IMR-90 (cell line): ENCODE results near the gene VAC14. TPM values are rescaled to one million over a fixed set of nuclear protein-coding genes. Genes with fewer than 3 reads are reported as not detected.

Experiments used
- ATAC-seq: fragments of 200-7000 bp; cut with Tn5 transposase; 2 replicates; pipeline ENCODE4 v1.9.1; 2020; ENCODE audit warnings: low read depth, mild to moderate bottlenecking, moderate library complexity
- BruUV-seq: library from RNA; stranded (reverse); fragments of 400-500 nt; replicated peaks from 2 replicates; lab custom pipeline; 2021; lab: Mats Ljungman, UMichigan
- CTCF ChIA-PET: fragments of 300-600 bp; formaldehyde crosslinking; extraction: SDS; loops from one replicate; lab custom pipeline; 2021; ENCODE audit warnings: antibody characterized with exemption; lab: Yijun Ruan, JAX
- POLR2A ChIA-PET: fragments of 300-600 bp; sonication (Branson Sonifier 250); formaldehyde crosslinking; loops from one replicate; lab custom pipeline; 2022; ENCODE audit warnings: antibody characterized with exemption; ENCODE audit not compliant: unreplicated experiment; lab: Charles Lee
- DNase-seq: peaks from one replicate; pipeline ENCODE4 v3.0.0; 2013
- H2AFZ ChIP-seq: replicated peaks from 2 replicates; pipeline ENCODE3; 2013; ENCODE audit warnings: low read length, mild to moderate bottlenecking; ENCODE audit not compliant: poor library complexity
- H2AK5ac ChIP-seq: 2 replicates; pipeline ENCODE4 v1.6.1; 2013; ENCODE audit warnings: low read depth, low read length, inconsistent platforms
- H2AK9ac ChIP-seq: replicated peaks from 2 replicates; pipeline ENCODE3; 2013; ENCODE audit warnings: mild to moderate bottlenecking, low read depth, low read length, moderate library complexity; ENCODE audit not compliant: poor library complexity
- H2BK120ac ChIP-seq: 2 replicates; pipeline ENCODE4 v1.6.1; 2013; ENCODE audit warnings: low read depth, low read length, inconsistent platforms
- H2BK15ac ChIP-seq: 3 replicates; pipeline ENCODE4 v1.6.1; 2013; ENCODE audit warnings: low read depth, low read length, inconsistent platforms
- H2BK20ac ChIP-seq: 2 replicates; pipeline ENCODE4 v1.6.1; 2013; ENCODE audit warnings: low read depth, mild to moderate bottlenecking, inconsistent platforms, low read length, moderate library complexity
- H2BK5ac ChIP-seq: 2 replicates; pipeline ENCODE4 v1.6.1; 2013; ENCODE audit warnings: mild to moderate bottlenecking, low read depth, low read length, inconsistent platforms; ENCODE audit not compliant: poor library complexity, severe bottlenecking
- H3K14ac ChIP-seq: replicated peaks from 2 replicates; pipeline ENCODE4 v1.6.1; 2013; ENCODE audit warnings: low read depth, low read length, inconsistent platforms
- H3K18ac ChIP-seq: 2 replicates; pipeline ENCODE4 v1.6.1; 2013; ENCODE audit warnings: low read depth, low read length, control low read depth
- H3K23ac ChIP-seq: 2 replicates; pipeline ENCODE4 v1.6.1; 2013; ENCODE audit warnings: low read depth, low read length, inconsistent platforms
- H3K27ac ChIP-seq: 2 replicates; pipeline ENCODE4 v1.5.1; 2013; ENCODE audit warnings: mild to moderate bottlenecking, control low read depth, low read length; ENCODE audit not compliant: insufficient read depth
- H3K27me3 ChIP-seq: 2 replicates; pipeline ENCODE4 v1.6.1; 2013; ENCODE audit warnings: low read length; ENCODE audit not compliant: control insufficient read depth, insufficient read depth
- H3K36me3 ChIP-seq: 2 replicates; pipeline ENCODE4 v1.6.1; 2013; ENCODE audit warnings: low read length, mixed read lengths; ENCODE audit not compliant: control insufficient read depth, insufficient read depth
- H3K4ac ChIP-seq: 2 replicates; pipeline ENCODE4 v1.6.1; 2013; ENCODE audit warnings: low read depth, low read length, inconsistent platforms
- H3K4me1 ChIP-seq: 2 replicates; pipeline ENCODE4 v1.6.1; 2013; ENCODE audit warnings: low read length, mixed read lengths; ENCODE audit not compliant: control insufficient read depth, insufficient read depth
- H3K4me2 ChIP-seq: 2 replicates; pipeline ENCODE4 v1.6.1; 2013; ENCODE audit warnings: low read depth, mild to moderate bottlenecking, control low read depth, low read length, moderate library complexity
- H3K4me3 ChIP-seq: 2 replicates; pipeline ENCODE4 v1.5.1; 2013; ENCODE audit warnings: low read depth, mild to moderate bottlenecking, control low read depth, low read length, moderate library complexity; ENCODE audit not compliant: insufficient read depth
- H3K56ac ChIP-seq: 2 replicates; pipeline ENCODE4 v1.6.1; 2013; ENCODE audit warnings: low read length, inconsistent platforms; ENCODE audit not compliant: insufficient read depth; ENCODE audit errors: extremely low read depth
- H3K79me1 ChIP-seq, 2 experiments: 2 replicates each; pipeline ENCODE4 v1.6.1; 2013; ENCODE audit warnings: low read length in 2 of 2, inconsistent platforms in 1 of 2, low read depth in 1 of 2
- H3K9ac ChIP-seq: 2 replicates; pipeline ENCODE4 v1.6.1; 2013; ENCODE audit warnings: low read depth, low read length, control low read depth
- H3K9me1 ChIP-seq: 2 replicates; pipeline ENCODE4 v1.6.1; 2013; ENCODE audit warnings: low read length, inconsistent platforms; ENCODE audit not compliant: insufficient read depth
- H3K9me3 ChIP-seq: 2 replicates; pipeline ENCODE4 v1.6.1; 2013; ENCODE audit warnings: low read length; ENCODE audit not compliant: control insufficient read depth, insufficient read depth
- H4K20me1 ChIP-seq: 2 replicates; pipeline ENCODE4 v1.6.1; 2013; ENCODE audit warnings: low read length, inconsistent platforms; ENCODE audit not compliant: insufficient read depth
- H4K5ac ChIP-seq: 2 replicates; pipeline ENCODE4 v1.6.1; 2013; ENCODE audit warnings: mild to moderate bottlenecking, low read depth, low read length, control low read depth
- H4K8ac ChIP-seq, 2 experiments: 2 replicates each; pipeline ENCODE4 v1.6.1; 2013; ENCODE audit warnings: low read depth in 2 of 2, low read length in 2 of 2, control low read depth in 1 of 2, inconsistent platforms in 1 of 2
- H4K91ac ChIP-seq: 2 replicates; pipeline ENCODE4 v1.6.1; 2013; ENCODE audit warnings: low read depth, low read length, inconsistent platforms; ENCODE audit not compliant: insufficient read depth
- BHLHE40 ChIP-seq: fragments of 150-350 bp; IDR thresholded peaks from 2 replicates; pipeline ENCODE4 v1.6.1; 2016; ENCODE audit warnings: mild to moderate bottlenecking, low read depth, low read length
- CEBPB ChIP-seq: IDR thresholded peaks from 2 replicates; pipeline ENCODE4 v1.6.1; 2012; ENCODE audit warnings: low read depth, low read length, improper control_type of control experiment
- FOS ChIP-seq: fragments of 150-350 bp; IDR thresholded peaks from 2 replicates; pipeline ENCODE4 v1.6.1; 2016; ENCODE audit warnings: low read depth, low read length
- MAZ ChIP-seq: IDR thresholded peaks from 2 replicates; pipeline ENCODE4 v1.6.1; 2012; ENCODE audit warnings: low read depth, mild to moderate bottlenecking, low read length, improper control_type of control experiment, moderate library complexity, borderline replicate concordance
- POLR2A ChIP-seq: IDR thresholded peaks from 2 replicates; pipeline ENCODE4 v1.6.1; 2012; ENCODE audit warnings: mild to moderate bottlenecking, low read depth, low read length
- RCOR1 ChIP-seq: IDR thresholded peaks from 2 replicates; pipeline ENCODE4 v1.6.1; 2012; ENCODE audit warnings: mild to moderate bottlenecking, low read length, improper control_type of control experiment; ENCODE audit not compliant: insufficient replicate concordance
- SMC3 ChIP-seq: fragments of 150-350 bp; IDR thresholded peaks from 2 replicates; pipeline ENCODE4 v1.6.1; 2016; ENCODE audit warnings: low read depth, mild to moderate bottlenecking, antibody characterized with exemption, low read length, moderate library complexity
- WGBS, 2 experiments: methylation state at CpG; one replicate each; pipeline versions ENCODE4 v1.1.5 to v1.1.7; 2013; ENCODE audit warnings: missing lambda C conversion rate in 2 of 2; ENCODE audit not compliant: insufficient read length in 1 of 2; ENCODE audit errors: extremely low coverage in 2 of 2; 5-methylcytosine and 5-hydroxymethylcytosine counted together
- dilution Hi-C: fragments of 300-500 bp; cut with HindIII; formaldehyde crosslinking; loops from one replicate; pipeline ENCODE4 v1.14.3; 2018; ENCODE audit warnings: low sequenced_read_pairs; ENCODE audit not compliant: unreplicated experiment
- in situ Hi-C: fragments of 300-500 bp; cut with MboI; formaldehyde crosslinking; loops from 3 replicates; pipeline ENCODE4 v1.14.3; 2019; ENCODE audit warnings: low sequenced_read_pairs, inconsistent platforms, mixed read lengths
- intact Hi-C: fragments of 100-400 bp; cut with micrococcal nuclease; formaldehyde crosslinking; loops from 2 replicates; pipeline ENCODE4 v1.10.0; 2022
- polyA plus RNA-seq, 3 experiments: library from polyadenylated mRNA; depleted of rRNA; stranded (reverse); fragments of >200 nt; gene quantifications; 2 replicates each; pipeline ENCODE4 v1.2.3, GENCODE V29; 2012; ENCODE audit warnings: low replicate concordance in 1 of 3
- total RNA-seq: library from RNA; depleted of rRNA; stranded (reverse); fragments of >200 nt; gene quantifications from 2 replicates; pipeline ENCODE4 v1.2.3, GENCODE V29; 2012

VAC14 gene
- total and polyA plus RNA-seq, 2 of the 4 experiments (the other 2 are of a cell fraction), result 21.1 to 40.2 TPM

- BruUV-seq, result no TSS peak
- in situ Hi-C loops (no loop called here), dilution Hi-C loops (no loop called here), intact Hi-C loops (no loop called here)
- Histone ChIP-seq H3K14ac (no peak overlapping the region), H4K8ac (no peak overlapping the region), H3K9ac (no peak overlapping the region), H2AK9ac (peak overlapping the region; percentile 59), H3K23ac (no peak overlapping the region), H4K5ac (no peak overlapping the region), H3K4me2 (no peak overlapping the region), H3K4me3 (no peak overlapping the region), H2BK20ac (no peak overlapping the region), H3K18ac (no peak overlapping the region), H3K4me1 (peaks cover 39% of the 10 kb centered on the region), H2BK15ac (no peak overlapping the region; the same call in 2 of the 3 replicates), H3K79me1 (peaks cover 9 to 53% of the 10 kb centered on the region in 2 experiments), H3K56ac (no peak overlapping the region), H2AFZ (no peak overlapping the region), H2AK5ac (peak overlapping the region; percentile 40), H3K9me1 (peaks cover 44% of the 10 kb centered on the region), H4K91ac (peak overlapping the region; percentile 27; the same call in 1 of the 2 replicates), H3K27ac (no peak overlapping the region), H2BK120ac (no peak overlapping the region), H3K27me3 (no peaks in the 10 kb centered on the region), H3K36me3 (no peaks in the 10 kb centered on the region), H2BK5ac (no peak overlapping the region), H4K20me1 (no peaks in the 10 kb centered on the region), H3K9me3 (no peaks in the 10 kb centered on the region), H3K4ac (peak overlapping the region; percentile 44)
- CTCF ChIA-PET, result no interaction called here
- ATAC-seq (no peak), DNase-seq (no peak)
- 81% methylated on average over 14 of the region's 31 CpGs; no CpG with 5 or more reads in 1 of the 2 experiments for WGBS, 2 experiments
- no peak for TF ChIP-seq MAZ
- TF ChIP-seq BHLHE40, result no peak
- TF ChIP-seq SMC3, result no peak
- TF ChIP-seq CEBPB, result no peak
- no peak for TF ChIP-seq FOS
- TF ChIP-seq POLR2A, result no peak
- TF ChIP-seq RCOR1, result no peak
- POLR2A ChIA-PET, result no interaction called here
These were observed 90.3 kb downstream of the VAC14 start for GRCh38 chr16:70710422-70711210.
